ENCODE measurements around the gene JUP.
"Not testable (repeated sequence)": the region's sequence is repeated elsewhere in the genome, so short reads cannot be mapped to it uniquely, and the experiment has no call there.

JUP gene

GRCh38 chr17:41777574-41778188 is 8.8 kb downstream of the JUP start:
- no peak for DNase-seq

GRCh38 chr17:41777157-41777573 is 9.3 kb downstream of the JUP start:
- no peak for DNase-seq

- DNase-seq, result not testable (repeated sequence)
Observed at GRCh38 chr17:41776262-41776900, 10.1 kb downstream of the JUP start.

- DNase-seq, result no peak
Observed at GRCh38 chr17:41775394-41776226, 10.9 kb downstream of the JUP start.

GRCh38 chr17:41773731-41774193 is 12.7 kb downstream of the JUP start:
- DNase-seq, result no peak

GRCh38 chr17:41773190-41773588 is 13.3 kb downstream of the JUP start:
- DNase-seq, result no peak

GRCh38 chr17:41772586-41773189 is 13.8 kb downstream of the JUP start:
- no peak for DNase-seq

- no peak for DNase-seq
Observed at GRCh38 chr17:41772218-41772585, 14.3 kb downstream of the JUP start.

GRCh38 chr17:41771389-41772206 is 14.9 kb downstream of the JUP start:
- no peak for DNase-seq

GRCh38 chr17:41769985-41770384 is 16.5 kb downstream of the JUP start:
- DNase-seq, result no peak

GRCh38 chr17:41769346-41769862 is 17.1 kb downstream of the JUP start:
- DNase-seq, result no peak

GRCh38 chr17:41768682-41769288 is 17.7 kb downstream of the JUP start:
- DNase-seq, result no peak

GRCh38 chr17:41767324-41768042 is 19.0 kb downstream of the JUP start:
- no peak for DNase-seq

- no peak for DNase-seq
Observed at GRCh38 chr17:41766135-41766534, 20.4 kb downstream of the JUP start.

GRCh38 chr17:41763327-41763726 is 23.2 kb downstream of the JUP start:
- no peak for DNase-seq

- DNase-seq, result no peak
Observed at GRCh38 chr17:41762841-41763240, 23.7 kb downstream of the JUP start.

GRCh38 chr17:41762391-41762790 is 24.1 kb downstream of the JUP start:
- DNase-seq, result no peak

GRCh38 chr17:41760878-41761277 is 25.6 kb downstream of the JUP start:
- no peak for DNase-seq

GRCh38 chr17:41758601-41759000 is 27.9 kb downstream of the JUP start:
- no peak for DNase-seq

- no peak for DNase-seq
Observed at GRCh38 chr17:41754066-41754465, 32.4 kb downstream of the JUP start.

- DNase-seq, result no peak
Observed at GRCh38 chr17:41751288-41751687, 35.2 kb downstream of the JUP start.
